Measurements from ENCODE around the gene WDR48.

Gene WDR48

DNA sequence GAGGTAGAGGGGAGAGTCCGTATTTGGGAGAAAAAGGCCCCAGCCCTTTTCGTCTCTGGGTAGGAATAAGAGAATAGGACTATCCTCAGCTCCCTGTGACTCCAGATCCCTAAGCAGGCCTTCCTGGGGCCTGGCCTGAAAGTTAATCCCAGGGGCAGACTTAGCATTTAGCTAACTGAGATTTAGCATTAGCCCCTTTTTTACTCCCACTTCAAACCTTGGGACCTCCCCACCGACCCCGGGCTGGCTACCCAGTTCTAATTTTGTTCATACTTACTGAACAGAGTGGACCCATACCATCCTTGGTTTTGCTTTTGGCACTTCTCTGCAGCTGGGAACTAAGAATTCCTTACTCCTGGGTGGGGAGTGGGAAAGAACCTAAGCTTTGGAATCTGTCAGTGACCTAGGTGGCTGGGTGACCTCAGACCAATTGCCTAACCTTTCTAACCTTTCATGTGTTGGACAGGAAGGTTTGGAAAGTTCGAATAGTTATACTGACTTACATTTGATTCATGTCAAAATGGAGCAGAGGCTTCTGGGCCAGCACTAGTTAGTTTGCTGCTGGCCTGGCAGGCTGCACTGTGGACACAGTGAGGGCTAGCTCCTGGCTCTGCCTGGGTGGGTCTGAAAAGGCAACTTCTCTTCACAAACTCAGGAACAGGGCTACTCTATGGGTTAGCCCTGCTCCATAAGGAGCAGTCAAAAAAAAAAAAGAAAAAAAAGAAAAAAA, 67.3 kb downstream of the WDR48 start:
- Histone ChIP-seq H2AFZ (ENCODE audit: low read depth, low read length) (no peak overlapping the region), H3K36me3 (ENCODE audit: insufficient read depth, low read length) (no peaks in the 10 kb centered on the region), H3K4me2 (ENCODE audit: insufficient read depth, low read length) (no peak overlapping the region), H4K20me1 (ENCODE audit: insufficient read depth, low read length) (no peaks in the 10 kb centered on the region), H3K27me3 (ENCODE audit: insufficient read depth, low read length, poor library complexity) (no peaks in the 10 kb centered on the region), H3K4me1 (ENCODE audit: insufficient read depth, low read length) (no peaks in the 10 kb centered on the region), H3K79me2 (ENCODE audit: insufficient read depth, low read length) (no peaks in the 10 kb centered on the region), H3K9me3 (ENCODE audit: insufficient read depth, low read length, severe bottlenecking) (no peaks in the 10 kb centered on the region), H3K27ac (ENCODE audit: low read length) (no peak overlapping the region), H3K4me3 (ENCODE audit: low read depth in 1 of 2, low read length in 2 of 2) (no peak overlapping the region), H3K9ac (ENCODE audit: low read depth, low read length) (no peak overlapping the region)
- no peak for DNase-seq
- TF ChIP-seq, protein P1, sequence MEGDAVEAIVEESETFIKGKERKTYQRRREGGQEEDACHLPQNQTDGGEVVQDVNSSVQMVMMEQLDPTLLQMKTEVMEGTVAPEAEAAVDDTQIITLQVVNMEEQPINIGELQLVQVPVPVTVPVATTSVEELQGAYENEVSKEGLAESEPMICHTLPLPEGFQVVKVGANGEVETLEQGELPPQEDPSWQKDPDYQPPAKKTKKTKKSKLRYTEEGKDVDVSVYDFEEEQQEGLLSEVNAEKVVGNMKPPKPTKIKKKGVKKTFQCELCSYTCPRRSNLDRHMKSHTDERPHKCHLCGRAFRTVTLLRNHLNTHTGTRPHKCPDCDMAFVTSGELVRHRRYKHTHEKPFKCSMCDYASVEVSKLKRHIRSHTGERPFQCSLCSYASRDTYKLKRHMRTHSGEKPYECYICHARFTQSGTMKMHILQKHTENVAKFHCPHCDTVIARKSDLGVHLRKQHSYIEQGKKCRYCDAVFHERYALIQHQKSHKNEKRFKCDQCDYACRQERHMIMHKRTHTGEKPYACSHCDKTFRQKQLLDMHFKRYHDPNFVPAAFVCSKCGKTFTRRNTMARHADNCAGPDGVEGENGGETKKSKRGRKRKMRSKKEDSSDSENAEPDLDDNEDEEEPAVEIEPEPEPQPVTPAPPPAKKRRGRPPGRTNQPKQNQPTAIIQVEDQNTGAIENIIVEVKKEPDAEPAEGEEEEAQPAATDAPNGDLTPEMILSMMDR (IDR thresholded peaks at IDR 0.05; ENCODE audit: borderline replicate concordance, extremely low read depth, low read length, poor library complexity, severe bottlenecking) = no peak
- TF ChIP-seq EZH2 (IDR thresholded peaks at IDR 0.05; ENCODE audit: borderline replicate concordance, low read depth, low read length, severe bottlenecking) = no peak
- no peak for ATAC-seq (ENCODE audit: insufficient read depth, low read depth)

DNA sequence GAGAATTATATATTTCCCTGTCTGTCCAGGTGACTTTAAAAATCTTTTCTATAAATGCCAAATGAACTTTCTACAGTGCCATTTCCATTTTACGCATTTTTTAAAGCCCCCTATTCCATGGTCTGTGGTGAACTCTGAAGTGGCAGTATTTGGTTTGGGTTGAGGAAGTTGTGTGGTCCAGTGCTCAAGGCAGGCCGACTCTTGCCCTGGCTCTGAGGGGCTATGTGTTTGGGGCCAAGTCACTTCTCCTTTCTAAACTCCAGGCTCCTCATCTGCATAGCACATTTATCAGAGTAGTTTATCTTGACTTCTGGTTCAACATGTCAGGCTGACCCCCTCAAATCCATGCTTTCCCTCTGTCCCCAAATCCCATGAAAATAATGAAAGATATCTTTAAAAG, 69.8 kb downstream of the WDR48 start:
- Histone ChIP-seq H4K20me1 (ENCODE audit: insufficient read depth, low read length) (no peaks in the 10 kb centered on the region), H2AFZ (ENCODE audit: low read depth, low read length) (no peak overlapping the region), H3K9ac (ENCODE audit: low read depth, low read length) (no peak overlapping the region), H3K4me3 (ENCODE audit: low read depth in 1 of 2, low read length in 2 of 2) (no peak overlapping the region), H3K27me3 (ENCODE audit: insufficient read depth, low read length, poor library complexity) (no peaks in the 10 kb centered on the region), H3K4me2 (ENCODE audit: insufficient read depth, low read length) (no peak overlapping the region), H3K9me3 (ENCODE audit: insufficient read depth, low read length, severe bottlenecking) (no peaks in the 10 kb centered on the region), H3K27ac (ENCODE audit: low read length) (no peak overlapping the region), H3K79me2 (ENCODE audit: insufficient read depth, low read length) (no peaks in the 10 kb centered on the region), H3K36me3 (ENCODE audit: insufficient read depth, low read length) (no peaks in the 10 kb centered on the region), H3K4me1 (ENCODE audit: insufficient read depth, low read length) (no peaks in the 10 kb centered on the region)
- TF ChIP-seq, protein P1 (IDR thresholded peaks at IDR 0.05; ENCODE audit: borderline replicate concordance, extremely low read depth, low read length, poor library complexity, severe bottlenecking) = no peak
- no peak for TF ChIP-seq EZH2 (IDR thresholded peaks at IDR 0.05; ENCODE audit: borderline replicate concordance, low read depth, low read length, severe bottlenecking)
- DNase-seq = no peak
- no peak for ATAC-seq (ENCODE audit: insufficient read depth, low read depth)

DNA sequence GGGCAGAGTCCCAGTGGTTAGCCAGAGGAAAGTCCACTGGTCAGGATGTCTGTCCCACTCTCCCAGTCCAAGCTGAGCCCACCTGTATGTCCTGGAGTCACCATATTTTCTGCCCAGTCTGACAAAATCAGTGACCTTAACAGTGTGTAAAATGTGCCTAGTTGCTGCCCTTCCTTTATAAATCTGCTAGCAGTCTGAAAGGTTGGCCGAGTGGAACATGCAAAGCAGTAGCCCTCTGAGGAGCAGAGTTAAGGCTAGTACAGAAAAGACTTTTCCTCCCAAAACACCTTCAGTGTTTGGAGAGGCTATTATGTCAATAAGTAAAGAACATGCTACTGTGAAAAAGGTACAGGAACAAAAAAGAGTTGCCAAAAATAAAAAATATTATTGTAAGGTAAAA, 71.0 kb downstream of the WDR48 start:
- no peak overlapping the region for H3K27ac ChIP-seq (ENCODE audit: low read length)
- TF ChIP-seq, protein P1 (IDR thresholded peaks at IDR 0.05; ENCODE audit: borderline replicate concordance, extremely low read depth, low read length, poor library complexity, severe bottlenecking) = no peak
- TF ChIP-seq EZH2 (IDR thresholded peaks at IDR 0.05; ENCODE audit: borderline replicate concordance, low read depth, low read length, severe bottlenecking) = no peak
- no peaks in the 10 kb centered on the region for H3K36me3 ChIP-seq (ENCODE audit: insufficient read depth, low read length)
- H2AFZ ChIP-seq (ENCODE audit: low read depth, low read length) = no peak overlapping the region
- no peak overlapping the region for H3K4me3 ChIP-seq (ENCODE audit: low read depth in 1 of 2, low read length in 2 of 2)
- no peak overlapping the region for H3K9ac ChIP-seq (ENCODE audit: low read depth, low read length)
- no peak overlapping the region for H3K4me2 ChIP-seq (ENCODE audit: insufficient read depth, low read length)
- ATAC-seq (ENCODE audit: insufficient read depth, low read depth) (no peak), DNase-seq (no peak)
- no peaks in the 10 kb centered on the region for H3K9me3 ChIP-seq (ENCODE audit: insufficient read depth, low read length, severe bottlenecking)
- 0 out of 2 replicates have a peak, but pooled peaks cover 4% of the 10 kb centered on the region for H3K4me1 ChIP-seq (ENCODE audit: insufficient read depth, low read length)
- no peaks in the 10 kb centered on the region for H4K20me1 ChIP-seq (ENCODE audit: insufficient read depth, low read length)
- H3K79me2 ChIP-seq (ENCODE audit: insufficient read depth, low read length) = no peaks in the 10 kb centered on the region
- no peaks in the 10 kb centered on the region for H3K27me3 ChIP-seq (ENCODE audit: insufficient read depth, low read length, poor library complexity)
